Neural progenitor cell (in vitro differentiated cells): ENCODE measurements around the gene GGN. TPM values are rescaled to one million over a fixed set of nuclear protein-coding genes. Genes with fewer than 3 reads are reported as not detected.
A peak's percentile ranks its signal among the peaks of the same experiment; 100 is the strongest.

Experiments used
- DNase-seq: peaks from one replicate; pipeline ENCODE4 v3.0.0-alpha.2; 2016; ENCODE audit warnings: low spot score
- H2AFZ ChIP-seq: fragments of 200-600 bp; sonication (generic); replicated peaks from 2 replicates; pipeline ENCODE4 v1.6.1; 2016; ENCODE audit warnings: antibody characterized with exemption
- H3F3A ChIP-seq: fragments of 200-600 bp; sonication (generic); 2 replicates; pipeline ENCODE4 v1.6.1; 2016; ENCODE audit warnings: antibody characterized with exemption, low read depth
- H3K27ac ChIP-seq: fragments of 200-600 bp; sonication (generic); 2 replicates; pipeline ENCODE4 v1.5.1; 2016; ENCODE audit warnings: mild to moderate bottlenecking
- H3K27me3 ChIP-seq: fragments of 200-600 bp; sonication (generic); 2 replicates; pipeline ENCODE4 v1.6.1; 2016; ENCODE audit warnings: mild to moderate bottlenecking, moderate library complexity
- H3K36me3 ChIP-seq: fragments of 200-600 bp; sonication (generic); 2 replicates; pipeline ENCODE4 v1.5.1; 2016
- H3K4me1 ChIP-seq: fragments of 200-600 bp; sonication (generic); 2 replicates; pipeline ENCODE4 v1.6.1; 2016; ENCODE audit warnings: mixed run types
- H3K4me2 ChIP-seq: fragments of 200-600 bp; sonication (generic); 2 replicates; pipeline ENCODE4 v1.6.1; 2016
- H3K4me3 ChIP-seq: fragments of 200-600 bp; sonication (generic); 2 replicates; pipeline ENCODE4 v1.5.1; 2016
- H3K79me2 ChIP-seq: fragments of 200-600 bp; sonication (generic); 2 replicates; pipeline ENCODE4 v1.6.1; 2016; ENCODE audit warnings: low read depth
- H3K9ac ChIP-seq: fragments of 200-600 bp; sonication (generic); 2 replicates; pipeline ENCODE4 v1.6.1; 2016
- H3K9me3 ChIP-seq: fragments of 200-600 bp; sonication (generic); 2 replicates; pipeline ENCODE4 v1.5.1; 2016; ENCODE audit warnings: low read depth
- H4K20me1 ChIP-seq: fragments of 200-600 bp; sonication (generic); 2 replicates; pipeline ENCODE4 v1.6.1; 2016; ENCODE audit warnings: low read depth
- H3K27ac Mint-ChIP-seq: 3 replicates; pipeline ENCODE4 v1.8.0; 2021; ENCODE audit warnings: mixed read lengths
- H3K27me3 Mint-ChIP-seq: 2 replicates; pipeline ENCODE4 v1.8.0; 2022; ENCODE audit warnings: low read depth, mild to moderate bottlenecking, inconsistent platforms, moderate library complexity, mixed read lengths; ENCODE audit not compliant: insufficient read depth
- H3K36me3 Mint-ChIP-seq: 3 replicates; pipeline ENCODE4 v1.8.0; 2021; ENCODE audit warnings: mixed read lengths
- H3K4me1 Mint-ChIP-seq: 3 replicates; pipeline ENCODE4 v1.8.0; 2021; ENCODE audit warnings: mixed read lengths
- H3K4me3 Mint-ChIP-seq: 3 replicates; pipeline ENCODE4 v1.8.0; 2021; ENCODE audit warnings: mild to moderate bottlenecking, moderate library complexity, mixed read lengths
- H3K9me3 Mint-ChIP-seq: 3 replicates; pipeline ENCODE4 v1.8.0; 2020; ENCODE audit warnings: mixed read lengths
- CTCF ChIP-seq: fragments of 200-600 bp; sonication (generic); IDR thresholded peaks from 2 replicates; pipeline ENCODE4 v1.5.1; 2017; ENCODE audit warnings: antibody characterized with exemption, mild to moderate bottlenecking
- EZH2 ChIP-seq: fragments of 200-600 bp; sonication (generic); IDR thresholded peaks from 2 replicates; pipeline ENCODE4 v1.6.1; 2017; ENCODE audit warnings: antibody characterized with exemption, mild to moderate bottlenecking, moderate library complexity
- EZH2phosphoT487 ChIP-seq: fragments of 200-600 bp; sonication (generic); IDR thresholded peaks from 2 replicates; pipeline ENCODE4 v1.6.1; 2017; ENCODE audit warnings: antibody characterized with exemption
- total RNA-seq: library from RNA; depleted of rRNA; stranded (reverse); fragments of >200 nt; gene quantifications from 2 replicates; pipeline ENCODE4 v1.2.3, GENCODE V29; 2015; ENCODE audit warnings: low replicate concordance

The GGN gene
- total RNA-seq, 1 donor from 2014 or later: not detected

DNA sequence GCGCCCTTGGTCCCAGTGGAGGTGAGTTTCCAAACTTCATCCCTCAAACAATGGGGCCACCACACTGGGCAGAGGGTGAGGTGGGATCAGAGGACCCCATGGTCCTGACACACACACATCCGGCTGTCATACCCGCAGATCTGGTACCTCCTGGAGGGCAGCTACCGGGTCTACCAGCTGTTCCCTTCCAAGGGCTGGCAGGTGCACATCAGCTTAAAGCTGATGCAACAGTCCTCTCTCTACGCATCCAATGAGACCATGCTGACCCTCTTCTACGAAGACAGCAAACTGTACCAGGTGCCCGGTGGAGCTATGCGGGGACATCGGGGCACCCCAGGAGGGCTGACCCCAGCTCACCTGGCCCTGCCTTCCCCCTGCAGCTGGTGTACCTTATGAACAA lies 27.5 kb downstream of the GGN start:
- no peak overlapping the region for H3K27ac Mint-ChIP-seq
- TF ChIP-seq EZH2 (no peak), EZH2phosphoT487 (no peak), CTCF (no peak)
- H3K27me3 Mint-ChIP-seq: peaks cover 29% of the 10 kb centered on the region
- H3K27ac ChIP-seq: no peak overlapping the region
- no peaks in the 10 kb centered on the region for H3K36me3 ChIP-seq
- no peaks in the 10 kb centered on the region for H3K79me2 ChIP-seq
- H3K27me3 ChIP-seq: peaks cover 57% of the 10 kb centered on the region
- no peaks in the 10 kb centered on the region for H3K36me3 Mint-ChIP-seq
- H3K4me3 Mint-ChIP-seq: peak overlapping the region; percentile 87
- peaks cover 24% of the 10 kb centered on the region for H3F3A ChIP-seq
- H3K4me1 ChIP-seq: peaks cover 3% of the 10 kb centered on the region
- peaks cover 15% of the 10 kb centered on the region for H3K4me1 Mint-ChIP-seq
- no peaks in the 10 kb centered on the region for H4K20me1 ChIP-seq
- no peak for DNase-seq
- H3K4me2 ChIP-seq: no peak overlapping the region
- H3K9me3 ChIP-seq: no peaks in the 10 kb centered on the region
- H3K9me3 Mint-ChIP-seq: peaks cover 5% of the 10 kb centered on the region
- H2AFZ ChIP-seq: no peak overlapping the region
- no peak overlapping the region for H3K4me3 ChIP-seq
- no peak overlapping the region for H3K9ac ChIP-seq

- H3K27me3 Mint-ChIP-seq: peaks cover 29% of the 10 kb centered on the region
- Histone ChIP-seq H3K4me3 (no peak overlapping the region), H3K4me2 (no peak overlapping the region), H4K20me1 (no peaks in the 10 kb centered on the region), H3K9ac (no peak overlapping the region), H3K27ac (no peak overlapping the region), H3K27me3 (peaks cover 57% of the 10 kb centered on the region), H3K79me2 (no peaks in the 10 kb centered on the region), H3F3A (peaks cover 24% of the 10 kb centered on the region), H3K36me3 (no peaks in the 10 kb centered on the region), H3K4me1 (peaks cover 3% of the 10 kb centered on the region), H2AFZ (no peak overlapping the region), H3K9me3 (no peaks in the 10 kb centered on the region)
- peaks cover 17% of the 10 kb centered on the region for H3K4me1 Mint-ChIP-seq
- peak overlapping the region; percentile 52 for H3K4me3 Mint-ChIP-seq
- peaks cover 3% of the 10 kb centered on the region for H3K9me3 Mint-ChIP-seq
- no peak for TF ChIP-seq EZH2
- TF ChIP-seq EZH2phosphoT487: no peak
- no peak for TF ChIP-seq CTCF
- H3K36me3 Mint-ChIP-seq: no peaks in the 10 kb centered on the region
- H3K27ac Mint-ChIP-seq: no peak overlapping the region
- no peak for DNase-seq
Observed at GRCh38 chr19:38359242-38360021, 28.4 kb downstream of the GGN start.

- Histone ChIP-seq H3K79me2 (no peaks in the 10 kb centered on the region), H3K9ac (no peak overlapping the region), H3K9me3 (no peaks in the 10 kb centered on the region), H3K27me3 (peaks cover 57% of the 10 kb centered on the region), H3K4me2 (no peak overlapping the region), H3K4me1 (peaks cover 3% of the 10 kb centered on the region), H3F3A (peaks cover 22% of the 10 kb centered on the region), H4K20me1 (no peaks in the 10 kb centered on the region), H3K27ac (no peak overlapping the region), H3K36me3 (no peaks in the 10 kb centered on the region), H3K4me3 (no peak overlapping the region), H2AFZ (no peak overlapping the region)
- TF ChIP-seq EZH2phosphoT487: no peak
- no peak for TF ChIP-seq CTCF
- TF ChIP-seq EZH2: no peak
- no peak overlapping the region for H3K4me3 Mint-ChIP-seq
- DNase-seq: no peak
- H3K36me3 Mint-ChIP-seq: no peaks in the 10 kb centered on the region
- no peak overlapping the region for H3K27ac Mint-ChIP-seq
- H3K9me3 Mint-ChIP-seq: peaks cover 3% of the 10 kb centered on the region
- H3K4me1 Mint-ChIP-seq: peaks cover 21% of the 10 kb centered on the region
- H3K27me3 Mint-ChIP-seq: peaks cover 29% of the 10 kb centered on the region
Observed at GRCh38 chr19:38358071-38358470, 29.8 kb downstream of the GGN start.
